HG02763 (cell line): ENCODE results near the gene TAMALIN.

ENCODE experiments used
- ATAC-seq: cut with Tn5 transposase; IDR thresholded peaks from one replicate; pipeline ENCODE4 v1.9.1; 2021; ENCODE audit warnings: mild to moderate bottlenecking, moderate library complexity; ENCODE audit not compliant: unreplicated experiment

Gene TAMALIN

GRCh38 chr12:52013626-52014310, 7.0 kb downstream of the TAMALIN start:
- ATAC-seq: no peak

GRCh38 chr12:52014567-52015530, 8.1 kb downstream of the TAMALIN start:
- ATAC-seq: no peak

GRCh38 chr12:52015532-52016041, 8.8 kb downstream of the TAMALIN start:
- no peak for ATAC-seq

GRCh38 chr12:52018433-52019112, 11.8 kb downstream of the TAMALIN start:
- no peak for ATAC-seq

GRCh38 chr12:52019113-52019770, 12.5 kb downstream of the TAMALIN start:
- no peak for ATAC-seq

- ATAC-seq: no peak
Measured at GRCh38 chr12:52020539-52021336, 14.0 kb downstream of the TAMALIN start.

- no peak for ATAC-seq
Measured at GRCh38 chr12:52022841-52023181, 16.1 kb downstream of the TAMALIN start.

- ATAC-seq: no peak
Measured at GRCh38 chr12:52023182-52023975, 16.6 kb downstream of the TAMALIN start.

- ATAC-seq: no peak
Measured at GRCh38 chr12:52023976-52024688, 17.4 kb downstream of the TAMALIN start.

GRCh38 chr12:52024845-52025230, 18.1 kb downstream of the TAMALIN start:
- ATAC-seq: no peak

- no peak for ATAC-seq
Measured at GRCh38 chr12:52026263-52026662, 19.5 kb downstream of the TAMALIN start.

- no peak for ATAC-seq
Measured at GRCh38 chr12:52027085-52027843, 20.5 kb downstream of the TAMALIN start.

- no peak for ATAC-seq
Measured at GRCh38 chr12:52029685-52030084, 22.9 kb downstream of the TAMALIN start.

- no peak for ATAC-seq
Measured at GRCh38 chr12:52032446-52032803, 25.7 kb downstream of the TAMALIN start.

GRCh38 chr12:52032804-52033445, 26.2 kb downstream of the TAMALIN start:
- peak; percentile 91 for ATAC-seq

GRCh38 chr12:52033446-52034140, 26.8 kb downstream of the TAMALIN start:
- ATAC-seq: no peak

- no peak for ATAC-seq
Measured at GRCh38 chr12:52035190-52035589, 28.4 kb downstream of the TAMALIN start.
